GM12874 (cell line): ENCODE data around the gene RSPH1.

Experiments used
- CTCF ChIP-seq: IDR thresholded peaks from 2 replicates; pipeline ENCODE4 v1.5.1; 2011; ENCODE audit warnings: low read depth, mild to moderate bottlenecking, control low read depth, low read length, moderate library complexity; ENCODE audit not compliant: insufficient read depth

The RSPH1 gene

GRCh38 chr21:42461881-42462877, 33.8 kb downstream of the RSPH1 start:
- TF ChIP-seq CTCF: no peak

- no peak for TF ChIP-seq CTCF
Observed at GRCh38 chr21:42461185-42461520, 34.9 kb downstream of the RSPH1 start.

GRCh38 chr21:42460391-42461184, 35.4 kb downstream of the RSPH1 start:
- no peak for TF ChIP-seq CTCF

- no peak for TF ChIP-seq CTCF
Observed at GRCh38 chr21:42459546-42460215, 36.3 kb downstream of the RSPH1 start.

- TF ChIP-seq CTCF: no peak
Observed at GRCh38 chr21:42459082-42459460, 37.0 kb downstream of the RSPH1 start.

GRCh38 chr21:42456457-42456856, 39.6 kb downstream of the RSPH1 start:
- TF ChIP-seq CTCF: no peak
